HCEC 1CT (cell line): ENCODE measurements around the gene HNRNPF.
A peak's percentile ranks its signal among the peaks of the same experiment; 100 is the strongest.

Experiments used
- DNase-seq: peaks from one replicate; pipeline ENCODE4 v3.0.0-alpha.2; 2017

Gene HNRNPF

DNA sequence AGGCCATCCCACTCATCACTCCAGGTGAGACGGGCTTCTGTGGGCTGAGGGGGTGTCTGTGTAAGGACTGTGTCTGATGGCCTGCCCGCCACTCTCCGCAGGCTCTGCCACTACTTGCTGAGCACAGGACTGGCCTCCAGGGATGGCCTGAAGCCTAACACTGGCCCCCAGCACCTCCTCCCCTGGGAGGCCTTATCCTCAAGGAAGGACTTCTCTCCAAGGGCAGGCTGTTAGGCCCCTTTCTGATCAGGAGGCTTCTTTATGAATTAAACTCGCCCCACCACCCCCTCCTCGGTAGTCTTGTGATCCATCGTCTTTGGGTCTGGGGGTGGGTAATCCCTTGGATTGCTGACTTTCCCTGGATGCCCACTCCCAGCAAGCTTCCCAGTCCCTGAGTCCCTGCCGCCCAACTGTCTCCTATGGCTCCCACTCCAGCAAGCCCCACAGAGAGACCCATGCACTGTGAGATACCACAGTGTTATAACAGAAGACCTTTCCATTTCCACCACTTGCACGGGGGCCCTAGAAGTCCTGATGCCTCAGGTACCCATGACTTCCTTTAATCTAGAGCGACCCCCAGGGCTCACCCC lies 32.8 kb downstream of the HNRNPF start:
- DNase-seq: no peak

DNA sequence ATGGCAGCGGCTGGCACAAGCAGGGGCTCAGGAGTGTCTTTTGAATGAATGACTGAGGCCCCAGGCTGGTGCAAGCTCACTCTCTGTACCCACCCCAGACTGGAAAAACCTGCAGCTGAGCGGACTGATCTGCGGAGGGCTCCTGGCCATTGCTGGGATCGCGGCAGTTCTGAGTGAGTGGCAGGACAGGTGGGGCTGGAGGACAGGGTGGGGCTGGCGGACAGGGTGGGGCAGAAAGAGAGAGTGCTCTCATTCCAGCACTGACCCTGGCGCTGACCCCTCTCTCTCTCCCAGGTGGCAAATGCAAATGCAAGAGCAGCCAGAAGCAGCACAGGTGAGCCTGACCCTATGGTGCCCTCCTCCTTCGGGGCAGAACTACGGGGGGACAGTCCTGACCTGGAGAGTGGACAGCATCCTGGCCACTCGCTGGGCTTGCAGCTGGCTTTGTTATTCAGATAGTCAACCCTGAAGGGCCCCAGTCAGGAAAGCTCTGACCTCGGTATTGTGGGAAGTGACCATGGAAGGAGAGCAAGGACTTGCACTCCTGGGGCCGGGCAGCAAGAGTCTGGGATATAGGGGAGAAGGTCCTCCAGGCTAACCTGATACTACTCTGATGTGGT lies 33.5 kb downstream of the HNRNPF start:
- DNase-seq: no peak

DNA sequence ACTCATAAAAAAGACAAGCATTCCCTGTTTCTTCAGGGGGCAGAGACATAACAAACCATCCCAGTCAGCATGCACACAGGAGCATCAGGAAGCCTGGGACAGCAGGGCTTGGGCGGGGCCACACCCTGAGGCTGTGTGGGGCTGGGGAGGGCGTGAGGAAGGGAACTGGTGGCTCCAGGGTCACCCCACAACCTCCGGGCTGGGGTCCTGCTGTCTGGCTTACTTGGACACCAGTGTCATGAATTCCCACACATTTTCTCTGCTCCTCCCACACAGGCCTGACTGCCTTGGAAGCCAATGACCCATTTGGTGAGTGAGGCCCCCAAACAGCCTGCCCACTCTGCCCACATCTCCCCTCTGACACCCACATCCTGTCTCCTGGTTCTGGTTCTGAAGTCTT lies 34.8 kb downstream of the HNRNPF start:
- no peak for DNase-seq

DNA sequence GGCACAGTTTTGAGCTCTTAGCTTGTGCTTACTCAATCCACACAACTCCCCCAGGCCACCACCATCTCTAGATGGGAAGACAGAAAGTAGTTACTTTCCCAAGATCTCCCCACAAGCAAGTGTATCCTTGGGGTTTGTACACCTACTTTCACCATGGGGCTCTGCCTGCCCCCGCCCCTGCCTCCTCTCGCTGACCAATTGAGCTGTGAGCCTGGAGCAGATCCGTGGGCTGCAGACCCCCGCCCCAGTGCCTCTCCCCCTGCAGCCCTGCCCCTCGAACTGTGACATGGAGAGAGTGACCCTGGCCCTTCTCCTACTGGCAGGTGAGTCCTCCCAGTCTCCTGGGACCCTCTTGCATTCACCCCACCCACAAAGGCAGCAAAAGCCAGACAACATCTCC lies 35.5 kb downstream of the HNRNPF start:
- DNase-seq: no peak

DNA sequence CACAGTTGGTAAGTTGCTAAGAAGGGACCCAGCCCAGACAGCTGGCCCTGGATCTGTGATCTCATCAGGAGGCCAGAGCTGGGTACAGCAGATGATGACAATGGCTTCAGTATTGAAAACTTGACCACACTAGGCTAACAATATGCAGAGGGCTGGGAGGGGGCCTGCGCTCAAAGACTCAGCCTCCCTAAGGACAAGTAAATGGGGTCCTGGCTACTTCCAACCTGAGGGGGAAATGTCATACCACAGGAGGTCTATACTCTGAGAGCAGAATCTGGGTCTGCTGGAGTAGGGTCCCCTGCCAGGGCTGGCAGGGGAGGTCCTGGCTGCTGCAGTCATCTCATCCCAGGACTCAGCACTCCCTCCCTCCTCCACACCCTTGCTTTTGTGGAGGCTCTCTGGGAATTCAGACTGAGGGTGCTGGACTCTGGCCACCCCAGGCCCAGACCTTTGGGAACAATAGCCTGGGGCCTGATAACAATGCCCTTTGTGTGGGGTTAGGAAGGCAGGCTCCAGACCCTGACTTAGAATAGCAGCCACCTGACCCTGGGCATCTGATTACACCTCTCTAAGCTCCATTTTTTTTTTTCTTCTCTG lies 36.1 kb downstream of the HNRNPF start:
- no peak for DNase-seq

DNA sequence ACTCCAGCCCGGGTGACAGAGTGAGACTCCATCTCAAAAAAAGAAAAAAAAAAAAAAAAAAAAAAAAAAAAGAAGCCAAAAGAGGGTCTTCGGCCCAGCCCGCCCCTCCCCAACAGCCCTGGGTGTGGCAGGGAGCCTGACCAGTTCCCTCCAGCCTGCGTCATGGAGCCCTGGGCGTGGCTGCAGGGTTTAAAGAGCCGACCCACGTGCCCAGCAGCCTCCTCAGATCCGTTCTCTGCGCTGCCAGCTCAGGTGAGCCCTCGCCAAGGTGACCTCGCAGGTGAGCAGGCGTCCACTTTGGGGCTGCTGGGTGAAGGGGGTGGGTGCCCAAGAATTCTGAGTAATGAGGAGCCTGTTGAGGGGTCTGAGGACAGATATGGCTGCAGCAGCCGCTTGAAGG lies 37.6 kb downstream of the HNRNPF start, which contains the start of gene FXYD4:
TSS of gene FXYD4 (plus strand) at position 219 of the 400 bp plus-strand sequence. CDS start 2,111 bp downstream, outside the sequence.
- no peak for DNase-seq

DNA sequence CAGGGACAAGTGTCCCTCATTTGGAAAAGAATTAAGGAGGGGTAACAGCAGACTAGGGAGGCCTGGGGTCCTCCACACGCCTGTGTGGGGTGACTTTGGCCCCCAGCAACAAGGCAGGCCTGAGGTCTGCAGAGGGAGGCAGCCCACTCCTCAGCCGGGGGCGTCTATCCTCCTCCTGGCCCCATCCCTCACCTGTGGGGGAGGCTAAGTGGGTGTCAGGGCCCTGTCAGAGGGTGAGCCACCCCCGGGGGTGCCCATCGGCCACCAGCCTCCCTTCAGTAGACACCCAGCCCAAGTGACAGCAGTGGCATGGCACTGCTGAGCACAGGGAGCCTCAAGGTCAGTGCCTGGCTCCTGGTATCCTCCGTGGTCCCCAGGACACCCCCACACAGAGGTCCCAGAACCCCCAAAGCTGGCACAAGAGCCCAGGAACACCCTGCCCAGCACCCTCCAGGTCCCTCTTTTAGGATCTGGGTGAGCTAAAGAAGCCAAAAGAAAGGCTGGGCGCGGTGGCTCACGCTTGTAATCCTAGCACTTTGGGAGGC lies 38.2 kb downstream of the HNRNPF start:
- DNase-seq: no peak

DNA sequence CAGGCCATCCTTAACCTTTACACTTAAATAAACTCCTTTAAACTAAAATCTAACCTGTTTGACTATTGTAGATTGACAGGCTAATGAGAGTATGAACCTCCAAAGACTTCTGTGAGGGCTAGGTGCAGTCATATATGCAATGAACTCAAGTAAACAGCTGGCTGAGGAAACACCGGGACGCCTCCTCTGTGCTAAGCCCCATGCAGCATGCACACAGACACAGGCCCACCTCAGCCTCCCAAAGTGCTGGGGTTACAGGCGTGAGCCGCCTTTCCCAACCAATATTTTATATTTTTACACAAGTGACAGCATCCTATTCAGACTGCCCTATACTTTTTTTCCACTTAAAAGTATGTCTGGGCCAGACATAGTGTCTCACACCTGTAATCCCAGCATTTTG lies 39.1 kb downstream of the HNRNPF start:
- no peak for DNase-seq

DNA sequence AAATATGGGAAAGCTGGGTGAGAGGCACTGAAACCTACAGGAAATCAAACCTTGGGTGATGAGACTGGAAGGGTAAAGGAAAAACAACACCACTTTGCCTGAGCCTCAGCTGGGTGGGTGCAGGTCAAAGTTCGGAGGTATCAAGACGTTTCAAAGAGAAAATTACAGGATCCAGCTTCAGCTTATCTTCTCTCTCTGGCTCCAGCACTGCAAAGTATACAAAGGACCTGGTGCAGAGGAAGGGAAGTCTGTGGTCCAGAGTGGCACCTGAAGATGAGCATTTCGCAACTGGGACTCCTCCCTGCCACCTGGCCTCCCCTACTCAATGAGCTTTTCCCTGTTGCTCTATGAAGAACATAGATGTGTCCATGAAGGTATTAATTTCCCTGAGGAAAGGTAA lies 44.0 kb downstream of the HNRNPF start:
- no peak for DNase-seq

DNA sequence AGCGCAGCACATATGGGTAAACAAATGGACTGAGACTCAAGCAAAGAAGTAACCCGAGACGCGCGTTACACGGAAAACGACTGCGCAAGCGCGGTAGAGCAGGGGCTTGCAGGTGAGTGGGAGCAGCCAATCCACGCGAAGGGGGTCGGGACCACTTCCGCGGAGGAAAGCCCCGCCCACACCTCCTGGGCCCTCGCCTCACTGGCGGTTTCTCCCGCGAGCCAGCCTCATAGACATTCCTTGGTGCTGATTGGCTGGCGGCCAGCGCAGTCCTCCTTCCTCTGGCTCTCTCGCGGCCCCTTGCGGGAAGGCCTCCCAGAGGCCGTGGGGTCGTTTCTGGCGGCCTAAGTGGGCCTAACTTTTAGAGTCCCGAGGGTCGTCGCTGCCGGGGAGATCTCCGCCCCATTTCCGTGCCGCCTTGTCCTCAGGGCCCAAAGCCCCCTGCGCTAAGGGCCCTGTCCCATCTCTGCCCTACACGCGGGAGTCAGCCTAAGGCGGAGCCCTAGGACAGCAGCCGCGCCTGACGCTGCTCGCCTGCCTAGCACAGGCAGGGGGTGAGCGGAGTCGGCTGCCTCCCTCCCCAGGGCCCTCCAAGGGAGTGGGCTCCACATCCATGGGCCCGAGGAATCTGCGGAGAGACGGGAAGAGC lies 46.7 kb downstream of the HNRNPF start:
- DNase-seq: no peak

DNA sequence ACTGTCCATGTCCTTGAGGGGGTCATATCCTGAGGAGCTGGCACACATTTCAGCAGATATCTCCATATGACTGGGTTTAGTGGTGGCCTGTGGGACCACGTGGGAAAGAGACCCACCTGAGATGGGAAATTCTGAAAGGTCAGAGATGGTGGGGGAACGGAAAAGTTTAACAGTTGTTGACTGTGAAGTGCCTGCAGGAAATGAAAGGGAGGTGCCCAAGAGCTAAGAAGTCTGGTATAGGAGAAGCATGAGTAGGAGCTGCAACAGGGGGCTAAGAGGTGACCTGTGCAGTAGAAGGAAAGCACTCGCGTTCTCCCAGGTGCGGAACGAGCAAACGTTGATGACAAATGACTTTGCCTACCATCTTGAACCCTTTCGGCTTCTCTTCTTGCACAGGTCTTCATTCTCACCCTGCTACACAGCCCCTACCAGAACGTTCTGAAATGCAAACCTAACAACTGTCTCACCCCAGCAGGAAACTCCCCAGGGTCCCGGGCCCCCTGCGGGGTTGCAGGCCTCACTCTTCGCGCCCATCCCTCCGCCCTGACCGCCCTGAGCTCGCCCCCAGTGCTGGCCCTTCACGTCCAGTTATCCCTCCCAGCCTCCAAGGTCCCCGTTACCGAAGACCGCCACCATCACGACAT lies 47.3 kb downstream of the HNRNPF start:
- no peak for DNase-seq

DNA sequence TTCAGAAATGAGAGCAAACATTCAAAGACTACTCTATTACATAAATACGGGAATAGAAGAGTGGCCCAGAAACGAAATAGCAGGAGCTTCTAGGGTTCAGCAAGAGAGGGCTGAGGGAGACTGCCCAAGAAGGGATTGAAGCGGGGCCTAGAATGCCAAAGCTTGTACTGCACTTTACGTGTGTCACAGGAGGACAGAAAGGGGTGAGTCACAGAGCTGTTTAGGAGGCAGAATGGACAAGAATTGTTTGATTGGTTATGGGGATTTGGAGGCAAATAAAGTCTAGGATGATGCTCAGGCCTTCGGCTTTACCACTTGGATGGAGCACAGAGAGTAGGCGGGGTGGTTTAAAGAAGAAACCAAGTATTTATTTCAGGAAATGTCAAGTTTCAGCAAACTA lies 48.9 kb downstream of the HNRNPF start:
- DNase-seq: no peak

DNA sequence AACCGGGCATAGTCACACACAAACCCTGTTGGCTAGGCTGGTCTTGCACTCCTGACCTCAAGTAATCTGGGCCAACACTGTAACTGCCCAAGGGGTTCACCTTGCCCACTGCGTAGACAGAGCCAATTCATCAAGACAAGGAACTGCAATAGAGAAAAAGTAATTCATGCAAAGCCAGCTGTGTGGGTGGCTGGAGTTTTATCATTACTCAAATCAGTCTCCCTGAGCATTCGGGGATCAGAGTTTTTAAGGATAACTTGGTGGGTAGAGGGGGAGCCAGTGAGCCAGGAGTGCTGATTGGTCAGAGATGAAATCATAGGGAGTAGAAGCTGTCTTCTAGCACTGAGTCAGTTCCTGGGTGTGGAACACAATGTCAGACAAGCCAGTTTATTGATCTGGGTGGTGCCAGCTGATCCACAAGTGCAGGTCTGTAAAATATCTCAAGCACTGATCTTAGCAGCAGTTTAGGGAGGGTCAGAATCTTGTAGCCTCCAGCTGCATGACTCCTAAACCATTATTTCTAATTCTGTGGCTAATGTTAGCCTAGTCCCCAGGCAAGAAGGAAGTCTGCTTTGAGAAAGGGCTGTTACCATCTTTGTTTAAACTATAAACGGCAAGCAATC lies 53.1 kb downstream of the HNRNPF start:
- peak; percentile 70 for DNase-seq

DNA sequence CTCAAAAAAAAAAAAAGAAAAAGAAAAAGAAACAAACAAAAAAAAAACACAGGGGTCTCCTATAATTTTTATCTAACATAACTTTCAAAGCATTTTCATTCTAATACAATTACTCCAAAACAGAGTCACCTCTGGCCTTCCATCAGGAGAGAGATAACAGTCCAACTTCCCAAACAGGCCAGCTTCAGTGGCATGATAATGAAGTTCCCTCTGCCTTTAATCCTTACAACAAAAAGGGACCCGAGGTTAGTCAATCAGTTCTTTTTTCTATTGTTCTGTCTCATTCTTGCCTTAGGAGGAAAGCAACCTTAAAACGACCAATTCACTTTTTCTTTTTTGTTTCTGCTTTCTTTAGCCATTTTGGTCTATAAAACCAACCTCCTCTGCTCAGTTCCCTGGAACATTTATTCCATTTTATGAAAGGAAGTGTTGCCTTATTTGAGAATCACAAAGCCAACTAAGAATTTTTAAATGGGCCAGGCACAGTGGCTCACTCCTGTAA lies 54.1 kb downstream of the HNRNPF start:
- no peak for DNase-seq

DNA sequence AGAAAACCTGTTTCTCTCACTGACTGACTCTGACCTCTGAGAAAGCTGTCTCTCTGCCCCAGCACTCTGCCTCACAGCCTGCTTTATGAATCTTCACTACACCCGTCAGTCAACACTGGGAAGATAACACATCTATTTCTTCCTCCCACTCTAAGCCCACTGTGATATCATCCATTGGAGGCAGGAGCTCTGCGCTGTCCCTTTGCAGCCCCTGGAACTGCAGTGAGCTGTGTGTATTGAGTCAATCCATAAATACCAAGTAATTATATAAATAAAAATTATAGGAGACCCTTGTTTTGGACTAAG lies 54.7 kb downstream of the HNRNPF start:
- no peak for DNase-seq

DNA sequence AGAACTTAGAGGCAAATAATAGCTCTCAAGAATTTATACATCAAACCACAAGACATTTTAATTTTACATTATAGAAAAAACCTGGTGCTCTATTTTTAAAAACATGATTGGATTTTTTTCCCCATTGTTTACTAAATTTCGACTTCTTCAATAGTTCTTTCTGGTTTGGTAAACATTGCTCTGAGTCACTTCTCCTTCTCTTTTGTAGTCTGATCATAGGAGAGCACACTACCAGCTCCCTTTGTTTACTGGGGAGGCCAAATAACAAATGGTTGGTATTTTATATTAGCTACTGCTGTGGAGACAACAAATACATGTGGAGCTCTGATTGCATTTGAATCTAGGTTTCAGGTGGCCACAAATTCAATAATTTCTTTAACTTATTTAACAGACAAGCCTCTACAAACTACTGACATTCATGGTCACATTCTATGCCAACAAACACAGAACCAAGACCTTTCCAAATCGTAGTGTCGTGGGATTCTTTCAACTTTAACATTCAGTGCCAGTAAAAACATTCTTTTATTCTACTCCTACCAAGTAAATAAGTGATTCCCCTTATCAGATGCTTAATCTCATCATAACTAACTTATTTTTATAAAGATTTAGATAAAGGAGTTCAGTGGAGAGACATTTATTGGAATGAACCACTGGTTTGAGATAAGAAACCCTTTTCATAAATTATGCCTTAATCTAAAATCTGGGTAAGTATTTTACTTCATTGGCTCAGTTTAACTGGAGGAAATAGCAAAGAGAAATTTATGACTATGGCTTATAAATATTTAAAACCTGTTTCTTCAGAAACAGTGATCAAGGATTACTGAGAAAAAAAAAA lies 55.3 kb downstream of the HNRNPF start:
- DNase-seq: no peak

DNA sequence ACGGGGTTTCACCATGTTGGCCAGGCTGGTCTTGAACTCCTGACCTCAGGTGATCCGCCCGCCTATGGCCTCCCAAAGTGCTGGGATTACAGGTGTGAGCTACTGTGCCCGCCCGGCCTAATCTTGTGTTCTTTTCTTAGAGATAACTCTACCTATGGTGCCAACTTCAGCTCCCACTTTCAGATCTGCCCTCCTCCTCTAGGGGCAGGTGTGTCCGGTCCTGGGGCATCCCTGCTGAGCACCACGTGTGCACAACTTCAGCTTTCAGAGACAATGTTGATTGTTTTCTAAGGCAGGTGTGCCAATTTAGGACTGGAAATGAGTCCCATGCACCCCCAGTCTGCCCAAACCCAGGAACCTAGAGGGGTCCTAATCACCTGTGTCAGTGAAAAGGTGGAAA lies 56.0 kb downstream of the HNRNPF start:
- DNase-seq: no peak

DNA sequence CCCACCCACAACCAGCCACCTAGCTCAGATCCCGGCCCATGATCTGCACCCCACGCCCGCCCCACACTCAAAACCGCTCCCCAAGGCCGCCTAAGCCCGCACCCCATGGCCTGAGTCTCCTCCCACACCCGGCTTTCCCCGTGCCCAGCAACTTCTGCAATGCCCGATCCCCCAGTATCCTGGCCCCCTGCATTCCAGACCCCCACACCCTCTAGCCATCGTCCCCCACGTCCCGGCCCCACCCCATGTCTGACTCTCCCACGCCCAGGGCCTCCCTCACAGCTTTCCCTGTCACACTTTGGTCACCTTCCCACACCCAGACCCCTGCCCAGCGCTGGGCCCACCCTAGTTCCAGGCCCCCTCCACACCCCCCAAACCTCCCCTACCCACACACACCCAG lies 57.7 kb downstream of the HNRNPF start:
- DNase-seq: no peak

DNA sequence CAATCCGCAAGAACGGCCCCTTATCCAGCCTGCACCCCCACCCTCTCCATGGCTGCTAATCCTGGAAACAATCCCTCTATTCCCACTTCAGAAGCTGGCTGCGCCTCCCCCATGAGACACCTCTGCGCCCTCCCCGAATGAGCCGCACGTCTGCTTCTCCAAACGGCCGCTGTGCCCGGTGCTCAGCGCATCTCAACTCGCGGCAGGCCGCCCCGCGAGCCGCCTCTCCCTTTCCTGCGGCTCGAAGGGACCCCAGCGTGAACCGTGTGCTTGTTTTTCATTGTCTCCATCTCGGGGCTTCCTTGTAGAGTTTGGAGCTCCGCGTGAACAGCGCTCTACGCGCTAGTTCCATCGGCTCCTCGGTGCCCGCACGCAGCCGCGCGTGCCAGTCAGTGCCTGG lies 58.3 kb downstream of the HNRNPF start:
- no peak for DNase-seq

DNA sequence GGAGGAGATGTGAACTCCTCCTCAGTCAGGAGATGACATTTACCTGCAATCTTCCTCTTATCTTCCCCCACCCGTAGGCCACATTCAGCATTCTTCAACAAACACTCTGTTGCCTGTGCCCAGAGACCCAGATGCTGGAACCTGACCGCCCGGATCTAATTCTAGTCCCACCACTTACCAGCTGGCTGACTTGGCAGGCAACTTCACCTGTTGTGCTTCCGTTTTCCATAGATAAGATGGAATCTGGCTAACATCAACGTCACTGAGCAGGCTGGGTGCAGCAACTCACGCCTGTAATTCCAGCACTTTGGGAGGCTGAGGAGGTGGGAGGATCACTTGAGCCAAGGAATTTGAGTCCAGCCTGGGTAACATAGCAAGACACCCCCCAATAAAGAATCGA lies 58.8 kb downstream of the HNRNPF start:
- DNase-seq: no peak

DNA sequence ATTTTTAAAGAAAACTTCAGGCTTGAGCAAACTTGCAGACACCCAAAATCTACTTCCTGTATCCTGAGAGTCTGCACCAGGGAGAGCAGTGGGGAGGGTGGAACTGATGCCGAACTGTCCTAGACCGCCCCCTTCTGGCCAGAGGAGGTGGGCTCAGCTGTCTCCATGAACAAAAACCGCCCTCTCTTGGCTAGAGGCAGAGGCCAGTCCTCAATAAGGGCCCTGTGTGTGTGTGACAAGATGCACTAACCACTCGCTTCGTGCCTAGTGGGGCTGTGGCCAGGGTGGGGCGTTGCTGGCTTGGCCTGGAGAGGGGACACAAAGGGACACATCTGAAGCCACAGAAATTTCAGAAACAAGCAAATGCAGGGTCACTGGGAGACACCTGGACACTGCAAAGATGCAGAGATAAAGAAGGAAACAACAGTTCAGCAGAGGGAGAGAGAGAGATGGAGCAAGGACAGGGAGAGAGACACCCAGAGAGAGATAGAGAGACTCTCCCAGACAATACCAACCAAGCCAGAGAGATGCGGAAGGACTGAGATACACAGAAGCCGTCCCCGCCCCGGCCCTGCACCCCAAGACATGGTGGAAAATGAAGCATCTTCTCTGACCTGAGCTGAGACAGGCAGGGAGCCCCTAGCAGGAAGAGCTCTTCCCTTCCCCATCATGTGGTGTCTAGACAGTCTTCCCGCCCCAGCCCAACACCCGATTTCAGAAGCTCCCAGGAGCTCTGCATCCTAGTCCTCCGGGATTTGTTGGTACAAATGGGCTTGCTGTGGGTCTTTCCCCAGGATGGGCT lies 60.3 kb downstream of the HNRNPF start:
- DNase-seq: peak; percentile 77
